ENCODE data around the gene UBL4B.

Gene UBL4B

GRCh38 chr1:110086961-110087360, 25.3 kb upstream of the UBL4B start:
- DNase-seq: no peak

- DNase-seq: peak; percentile 28 to 37
Observed at GRCh38 chr1:110087812-110088738, 24.2 kb upstream of the UBL4B start.

GRCh38 chr1:110088739-110089316, 23.4 kb upstream of the UBL4B start:
- no peak for DNase-seq

- DNase-seq: no peak
Observed at GRCh38 chr1:110089561-110090275, 22.5 kb upstream of the UBL4B start.

- no peak for DNase-seq
Observed at GRCh38 chr1:110091381-110091780, 20.9 kb upstream of the UBL4B start.

- DNase-seq: no peak
Observed at GRCh38 chr1:110091791-110092190, 20.5 kb upstream of the UBL4B start.

GRCh38 chr1:110092991-110093390, 19.3 kb upstream of the UBL4B start:
- no peak for DNase-seq

- no peak for DNase-seq
Observed at GRCh38 chr1:110094931-110095654, 17.1 kb upstream of the UBL4B start.

- no peak for DNase-seq
Observed at GRCh38 chr1:110097507-110098221, 14.6 kb upstream of the UBL4B start.

GRCh38 chr1:110098222-110099026, 13.8 kb upstream of the UBL4B start:
- no peak for DNase-seq

GRCh38 chr1:110100335-110100734, 11.9 kb upstream of the UBL4B start:
- no peak for DNase-seq

- peak; percentile 14 to 49 for DNase-seq
Observed at GRCh38 chr1:110102081-110102480, 10.2 kb upstream of the UBL4B start.

GRCh38 chr1:110106013-110106941, 6.0 kb upstream of the UBL4B start:
- DNase-seq: peak; percentile 39 to 58

GRCh38 chr1:110107867-110108469, 4.3 kb upstream of the UBL4B start:
- DNase-seq: no peak

GRCh38 chr1:110111081-110111480, 1.2 kb upstream of the UBL4B start:
- DNase-seq: no peak

GRCh38 chr1:110112656-110113055, 413 bp downstream of the UBL4B start:
- DNase-seq: no peak

- no peak for DNase-seq
Observed at GRCh38 chr1:110113551-110113950, 1.3 kb downstream of the UBL4B start.

- no peak for DNase-seq
Observed at GRCh38 chr1:110114173-110114572, 1.9 kb downstream of the UBL4B start.

- no peak for DNase-seq
Observed at GRCh38 chr1:110114784-110115183, 2.5 kb downstream of the UBL4B start.
